Measurements from ENCODE around the gene LCA5L. TPM values are rescaled to one million over a fixed set of nuclear protein-coding genes. Genes with fewer than 3 reads are reported as not detected.

The LCA5L gene
- total RNA-seq, 1 experiment from 2014 or later = 0.46 TPM

GRCh38 chr21:39461419-39461818 lies 15.8 kb upstream of the LCA5L start:
- Histone ChIP-seq H2BK15ac (ENCODE audit: low read depth, low read length) (no peak overlapping the region), H3K4ac (ENCODE audit: low read depth, low read length) (no peak overlapping the region), H4K20me1 (ENCODE audit: control insufficient read depth, insufficient read depth, insufficient read length) (no peaks in the 10 kb centered on the region), H3K27me3 (ENCODE audit: insufficient read depth, low read length) (no peaks in the 10 kb centered on the region), H2BK12ac (ENCODE audit: insufficient read length, low read depth, low read length) (no peak overlapping the region), H3K23ac (ENCODE audit: insufficient read length, low read depth, low read length) (no peak overlapping the region), H4K8ac (replicated peaks; ENCODE audit: insufficient read length, low read depth, low read length) (no peak overlapping the region), H2BK5ac (ENCODE audit: insufficient read length, low read length) (no peak overlapping the region), H2BK120ac (ENCODE audit: low read depth, low read length, poor library complexity, severe bottlenecking) (no peak overlapping the region), H3K79me1 (ENCODE audit: insufficient read depth, low read depth, low read length, poor library complexity, severe bottlenecking) (no peaks in the 10 kb centered on the region), H4K5ac (ENCODE audit: insufficient read length, low read depth, low read length) (no peak overlapping the region), H4K91ac (ENCODE audit: insufficient read length, low read depth, low read length) (no peak overlapping the region), H3K79me2 (ENCODE audit: insufficient read depth, low read length) (no peaks in the 10 kb centered on the region; the same call in 1 of the 2 replicates), H3K14ac (ENCODE audit: insufficient read depth, low read length) (no peak overlapping the region), H3K9me3 (ENCODE audit: control insufficient read depth, low read depth, low read length) (no peaks in the 10 kb centered on the region), H3K4me1 (ENCODE audit: insufficient read depth, low read length) (no peaks in the 10 kb centered on the region), H3K56ac (ENCODE audit: insufficient read length, low read depth, low read length) (no peak overlapping the region), H3K9ac (ENCODE audit: extremely low read depth, insufficient read length, low read length) (no peak overlapping the region), H3K18ac (ENCODE audit: insufficient read length, low read depth, low read length) (no peak overlapping the region), H2AK5ac (ENCODE audit: insufficient read length, low read length) (no peak overlapping the region), H3K23me2 (ENCODE audit: insufficient read length, low read depth, low read length, poor library complexity, severe bottlenecking) (no peaks in the 10 kb centered on the region), H3K27ac (ENCODE audit: insufficient read length, low read depth, low read length) (no peak overlapping the region), H3K4me2 (ENCODE audit: insufficient read depth, insufficient read length, low read length) (no peak overlapping the region), H3T11ph (ENCODE audit: low read length) (no peak overlapping the region), H2AFZ (ENCODE audit: low read length) (no peak overlapping the region), H2BK20ac (ENCODE audit: low read depth, low read length, poor library complexity, severe bottlenecking) (no peak overlapping the region)
- Mint-ChIP-seq H3K36me3 (ENCODE audit: insufficient read depth in 1 of 3, low read depth in 3 of 3) (no peaks in the 10 kb centered on the region; a peak in 1 of 7 replicates), H3K27me3 (ENCODE audit: low read depth) (no peaks in the 10 kb centered on the region; the same call in 1 of the 2 replicates), H3K9me3 (no peaks in the 10 kb centered on the region; a peak in 1 of 5 replicates), H3K4me3 (no peak overlapping the region), H3K27ac (peak overlapping the region in 2 of 3 experiments; percentile 11 to 52; a peak in 3 of 7 replicates), H3K4me1 (peaks cover 2% of the 10 kb centered on the region in 2 experiments; a peak in 2 of 4 replicates)
- no peak for TF ChIP-seq CTCF (conservative IDR thresholded peaks at IDR 0.05)
- no CpG with 5 or more reads among the region's 3 CpGs for WGBS (ENCODE audit: extremely low coverage, insufficient read length, low lambda C conversion rate)
- DNase-seq = no peak

Data from H9 (cell line).